ENCODE measurements around the gene MS4A13.
"Not testable (repeated sequence)": the region's sequence is repeated elsewhere in the genome, so short reads cannot be mapped to it uniquely, and the experiment has no call there.

The MS4A13 gene

GRCh38 chr11:60515144-60515855 lies at the start of gene MS4A13:
MS4A13 (plus strand) TSS chr11:60515392; CDS start chr11:60518084, 2,692 bp downstream.
- no peak for DNase-seq

GRCh38 chr11:60468829-60469228 lies 46.4 kb upstream of the MS4A13 start:
- no peak for DNase-seq

- no peak for DNase-seq
Observed at GRCh38 chr11:60469723-60470122, 45.5 kb upstream of the MS4A13 start.

- DNase-seq = no peak
Observed at GRCh38 chr11:60477035-60477445, 38.2 kb upstream of the MS4A13 start.

- DNase-seq = no peak
Observed at GRCh38 chr11:60482361-60482760, 32.8 kb upstream of the MS4A13 start.

DNA sequence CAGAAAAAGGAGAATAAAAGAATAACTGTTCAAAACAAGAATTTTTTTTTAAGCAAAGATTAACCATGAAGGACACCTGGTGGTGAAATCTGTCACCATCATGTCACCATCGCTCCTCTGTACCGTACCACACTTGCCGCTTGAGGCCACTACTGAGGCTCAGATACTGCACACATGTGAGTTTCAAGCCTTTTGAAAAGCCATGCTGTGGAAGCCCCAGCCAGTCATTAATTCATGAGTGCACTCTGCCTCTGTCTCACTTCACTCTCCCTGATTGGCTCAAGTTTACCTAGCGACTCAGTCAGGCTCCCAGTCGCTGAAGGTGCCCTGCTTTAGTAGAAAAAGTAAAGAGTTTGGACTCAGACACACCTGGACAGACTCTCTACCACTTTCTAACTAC lies 29.2 kb upstream of the MS4A13 start:
- DNase-seq = peak; percentile 69

- DNase-seq = no peak
Observed at GRCh38 chr11:60492488-60493009, 22.6 kb upstream of the MS4A13 start, which contains the start of gene MS4A12. MS4A12 (plus strand) TSS chr11:60492778; CDS start chr11:60497319, 4,541 bp downstream.

GRCh38 chr11:60493454-60493853 lies 21.7 kb upstream of the MS4A13 start:
- DNase-seq = no peak

DNA sequence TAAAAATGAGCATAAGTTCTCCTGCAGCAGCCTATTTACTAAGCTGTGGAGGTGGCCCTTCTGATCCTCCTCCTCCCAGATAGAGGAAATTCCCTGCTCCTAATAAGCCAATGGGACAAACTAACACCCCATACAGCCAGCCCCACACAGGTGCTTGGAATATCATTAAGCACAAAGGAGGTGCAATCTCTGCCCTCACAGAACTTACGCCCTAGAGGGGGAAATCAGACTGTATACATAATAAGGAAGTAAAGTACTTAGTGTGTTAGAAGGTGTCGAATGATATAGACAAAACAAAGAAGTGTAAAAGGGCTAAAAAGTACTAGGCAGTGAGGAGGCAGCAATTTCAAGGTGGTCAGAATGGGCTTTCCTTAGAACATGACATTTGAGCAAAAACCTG lies 16.8 kb upstream of the MS4A13 start:
- no peak for DNase-seq

- DNase-seq = no peak
Observed at GRCh38 chr11:60498853-60499252, 16.3 kb upstream of the MS4A13 start.

DNA sequence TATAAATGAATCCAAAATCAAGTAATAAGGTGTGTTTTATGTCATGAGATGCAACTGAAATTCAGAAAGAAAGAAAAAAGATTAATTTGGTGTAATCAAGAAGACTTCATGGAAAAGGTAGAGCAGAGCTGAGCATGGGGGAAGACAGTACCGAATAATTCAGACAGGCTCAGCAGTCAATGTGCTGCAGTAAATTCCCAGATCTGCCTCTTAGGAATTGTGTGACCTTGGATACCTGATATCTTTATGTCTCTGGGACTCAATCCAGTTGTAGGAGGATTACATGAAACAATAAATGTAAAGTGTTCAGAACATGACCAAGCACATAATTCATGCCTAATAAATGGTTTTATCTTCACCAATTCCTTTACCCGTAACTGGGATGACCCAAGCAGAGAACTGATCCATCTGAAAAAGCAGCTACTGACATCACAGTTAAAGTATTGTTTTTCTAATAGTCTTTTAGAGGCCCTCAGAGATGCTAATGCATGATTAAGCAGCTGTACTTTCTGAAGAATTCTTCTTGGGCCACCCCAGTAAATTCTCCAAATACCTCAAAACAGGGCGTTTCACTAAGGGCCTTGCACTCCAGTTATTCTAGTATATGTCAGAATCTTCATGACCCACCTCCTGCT lies 14.8 kb upstream of the MS4A13 start:
- no peak for DNase-seq

GRCh38 chr11:60502221-60502775 lies 12.9 kb upstream of the MS4A13 start:
- DNase-seq = no peak

DNA sequence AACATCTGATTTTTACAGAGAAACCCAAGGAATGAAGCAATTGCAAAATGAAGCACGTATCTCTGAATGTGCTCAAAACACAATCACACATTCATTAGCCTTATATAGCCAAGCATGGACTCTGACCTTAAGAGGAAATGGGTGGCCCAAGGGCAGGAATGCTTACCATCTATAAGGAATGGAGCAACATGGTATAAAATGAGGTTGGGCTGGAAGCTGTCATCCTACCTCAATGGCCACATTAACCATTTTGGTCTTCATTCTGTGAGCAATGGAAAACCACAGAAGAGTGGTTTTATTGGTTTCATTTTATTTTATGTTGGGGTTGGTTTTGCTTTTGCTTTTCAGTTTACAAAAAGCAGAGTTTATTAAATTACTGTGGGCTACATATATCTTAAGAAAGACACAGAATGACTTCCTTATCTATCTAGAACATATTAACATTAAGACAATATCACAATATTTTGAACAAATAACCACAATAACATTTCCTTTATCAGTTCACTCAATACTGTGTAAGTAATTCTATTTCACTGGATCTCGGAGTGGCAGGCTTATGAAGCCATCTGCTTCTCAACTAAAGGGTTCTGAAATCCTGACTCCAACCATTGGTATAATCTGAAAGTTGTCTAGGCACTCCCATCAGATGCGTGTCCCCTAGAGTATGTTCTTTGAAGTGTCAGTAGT lies 10.8 kb upstream of the MS4A13 start:
- no peak for DNase-seq

DNA sequence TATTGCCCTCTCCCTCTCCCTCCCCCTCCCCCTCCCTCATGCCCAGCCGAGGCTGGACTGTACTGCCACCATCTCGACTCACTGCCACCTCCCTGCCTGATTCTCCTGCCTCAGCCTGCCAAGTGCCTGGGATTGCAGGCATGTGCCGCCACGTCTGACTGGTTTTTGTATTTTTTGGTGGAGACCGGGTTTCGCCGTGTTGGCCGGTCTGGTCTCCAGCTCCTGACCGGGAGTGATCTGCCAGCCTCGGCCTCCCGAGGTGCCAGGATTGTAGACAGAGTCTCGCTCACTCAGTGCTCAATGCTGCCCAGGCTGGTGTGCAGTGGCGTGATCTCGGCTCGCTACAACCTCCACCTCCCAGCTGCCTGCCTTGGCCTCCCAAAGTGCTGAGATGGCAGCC lies 5.6 kb upstream of the MS4A13 start:
- DNase-seq = not testable (repeated sequence)

- not testable (repeated sequence) for DNase-seq
Observed at GRCh38 chr11:60510209-60510608, 5.0 kb upstream of the MS4A13 start.

GRCh38 chr11:60511393-60511792 lies 3.8 kb upstream of the MS4A13 start:
- no peak for DNase-seq

GRCh38 chr11:60512651-60513225 lies 2.5 kb upstream of the MS4A13 start:
- no peak for DNase-seq

DNA sequence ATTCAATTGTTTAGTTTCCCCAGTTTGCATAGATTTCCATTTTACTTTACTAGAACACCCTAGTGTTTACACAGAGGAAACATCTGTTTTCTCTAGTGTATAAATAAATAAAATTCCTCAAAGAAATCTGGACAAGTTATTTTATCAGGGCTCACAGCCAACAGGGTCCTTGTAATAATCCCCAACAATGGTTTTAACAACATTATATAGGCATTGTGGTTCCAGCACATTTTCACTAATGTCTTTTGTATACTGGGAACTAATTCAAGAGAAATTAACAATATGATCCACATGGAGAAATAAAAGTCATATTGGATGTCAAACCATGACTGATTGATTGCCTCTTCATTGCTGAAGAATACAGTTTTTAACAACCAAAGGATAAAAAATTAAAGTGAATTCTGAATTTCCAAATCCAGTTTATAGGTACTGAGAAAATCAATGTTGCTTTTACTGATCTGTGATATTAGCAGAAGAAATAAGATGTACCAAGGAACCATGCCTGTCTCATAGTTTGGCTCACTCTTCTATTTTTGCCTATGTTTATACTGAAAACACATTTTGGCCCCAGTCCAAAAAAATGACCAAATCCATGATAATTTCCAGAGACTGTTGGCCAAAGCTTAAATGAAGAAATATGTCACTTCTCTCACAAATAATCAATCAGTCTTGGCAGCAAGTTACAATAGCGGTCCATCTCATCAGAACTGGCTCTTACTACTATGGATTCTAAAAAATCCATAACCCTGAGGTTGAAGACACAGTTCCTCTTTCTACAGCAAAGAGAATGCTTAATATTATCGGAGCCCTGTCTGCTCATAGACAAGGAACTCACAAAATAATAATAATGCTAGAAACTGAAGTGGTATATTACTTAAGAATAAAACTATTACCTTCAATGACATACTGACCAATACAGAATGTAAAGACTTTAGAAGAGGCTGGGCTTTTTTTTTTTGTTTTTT lies 1.4 kb upstream of the MS4A13 start:
- DNase-seq = no peak

DNA sequence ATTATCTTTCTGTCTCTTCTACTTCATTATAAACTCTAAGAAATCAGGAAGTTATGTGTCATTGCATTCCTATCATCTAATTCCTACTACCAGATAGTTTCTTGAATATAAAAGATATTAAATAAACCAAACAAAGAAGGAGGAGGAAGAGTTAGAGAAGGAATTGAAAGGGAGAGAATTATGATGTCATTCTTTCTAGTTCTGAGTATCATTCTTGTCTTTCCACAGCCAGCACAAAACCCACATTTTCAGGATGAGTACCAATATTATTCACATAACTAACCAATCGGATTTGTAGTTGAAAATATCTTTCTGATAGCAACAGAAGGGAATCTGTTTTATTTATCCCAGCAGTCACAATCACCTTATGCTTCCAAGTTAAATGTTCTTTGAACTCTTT lies 13.3 kb downstream of the MS4A13 start:
- no peak for DNase-seq

DNA sequence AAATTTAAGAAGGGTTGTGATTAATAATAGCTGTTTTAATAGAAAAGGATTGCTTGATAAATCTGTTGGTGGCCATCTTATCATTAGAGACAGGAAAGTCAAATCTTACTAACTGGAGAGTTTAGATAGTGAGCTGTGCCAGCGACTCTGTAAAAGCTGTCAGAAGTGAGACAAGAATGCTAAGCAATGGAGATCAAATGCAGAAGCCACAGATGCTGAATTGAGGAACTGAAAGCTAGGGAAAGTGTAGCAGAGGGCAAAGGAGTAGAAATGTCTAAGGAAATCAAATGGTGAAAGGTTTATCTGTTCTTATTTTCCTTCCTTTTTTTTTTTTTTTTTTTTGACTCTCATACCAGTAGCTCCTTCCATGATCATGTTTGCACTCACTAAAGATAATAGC lies 13.7 kb downstream of the MS4A13 start:
- DNase-seq = no peak

DNA sequence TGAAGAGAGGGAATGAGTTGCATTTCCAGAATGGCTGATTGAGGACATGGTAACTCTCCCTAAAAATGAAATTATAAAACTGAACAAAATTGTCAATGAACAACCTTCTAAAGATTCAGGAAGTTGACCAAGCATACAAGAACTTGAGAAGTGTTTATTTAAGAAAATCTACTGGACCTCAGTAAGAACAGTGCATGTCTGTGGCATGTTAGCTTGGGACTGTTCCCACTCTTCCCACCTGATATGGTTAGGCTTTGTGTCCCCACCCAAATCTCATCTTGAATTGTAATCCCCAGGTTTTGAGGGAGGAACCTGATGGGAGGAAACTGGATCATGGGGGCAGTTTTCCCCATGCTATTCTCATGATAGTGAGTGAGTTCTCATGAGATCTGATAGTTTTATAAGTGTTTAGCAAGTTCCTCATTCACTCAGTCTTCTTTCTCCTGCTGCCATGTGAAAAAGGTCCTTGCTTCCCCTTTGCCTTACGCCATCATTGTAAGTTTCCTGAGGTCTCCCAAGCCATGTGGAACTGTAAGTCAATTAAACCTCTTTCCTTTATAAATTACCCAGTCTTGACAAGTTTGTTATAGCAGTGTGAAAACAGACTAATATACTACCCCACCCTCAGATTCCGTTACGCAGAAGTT lies 15.4 kb downstream of the MS4A13 start:
- no peak for DNase-seq
